K562 (cell line): ENCODE data around the gene LRMDA. TPM values are rescaled to one million over a fixed set of nuclear protein-coding genes. Genes with fewer than 3 reads are reported as not detected.

Experiments
- ATAC-seq: fragments of 200-7000 bp; cut with Tn5 transposase; 3 replicates; pipeline ENCODE4 v1.9.1; 2020; ENCODE audit warnings: moderate library complexity
- BruUV-seq: library from RNA; stranded (reverse); fragments of 400-500 nt; replicated peaks from 2 replicates; lab custom pipeline; 2021; lab: Mats Ljungman, UMichigan
- CTCF ChIA-PET: fragments of 300-600 bp; formaldehyde crosslinking; extraction: SDS; loops from one replicate; lab custom pipeline; 2021; ENCODE audit warnings: low intra/inter-chr PET ratio; lab: Yijun Ruan, JAX
- POLR2A ChIA-PET: fragments of 300-600, 350-650 bp; sonication (Branson Sonifier 250); formaldehyde crosslinking; extraction: SDS; loops from one replicate; lab custom pipeline; 2021; ENCODE audit warnings: antibody characterized with exemption, inconsistent platforms; lab: Yijun Ruan, JAX
- DNase-seq, 4 experiments: peaks; one replicate each; pipeline versions ENCODE4 v3.0.0 to v3.0.0-alpha.2; 2011 to 2018; ENCODE audit warnings: low spot score in 3 of 4, mixed read lengths in 3 of 4; ENCODE audit errors: extremely low read depth in 1 of 4
- FAIRE-seq: peaks from 2 replicates; lab custom pipeline; 2011; peaks lifted over from hg19 to GRCh38; lab: Jason Lieb, UNC
- H2AFZ ChIP-seq: 2 replicates; pipeline ENCODE4 v1.6.0; 2011; ENCODE audit warnings: low read depth, low read length, control low read depth, inconsistent platforms
- H3K27ac ChIP-seq: fragments of 200-600 bp; 3 replicates; pipeline ENCODE4 v1.8.0; 2011; ENCODE audit warnings: low read depth, mild to moderate bottlenecking, control low read depth, inconsistent platforms, low read length, moderate library complexity, mixed read lengths; ENCODE audit errors: extremely low read depth
- H3K27me3 ChIP-seq, 2 experiments: fragments of 300-600 bp in 1 of 2; 2 replicates in 1 of 2; 3 replicates in 1 of 2; pipeline versions ENCODE4 v1.6.0 to v1.8.0; 2011; ENCODE audit warnings: inconsistent platforms in 2 of 2, low read length in 2 of 2, mild to moderate bottlenecking in 1 of 2, mixed read lengths in 1 of 2, moderate library complexity in 1 of 2; ENCODE audit not compliant: control insufficient read depth in 2 of 2, insufficient read depth in 2 of 2
- H3K36me3 ChIP-seq: fragments of 300-600 bp; 3 replicates; pipeline ENCODE4 v1.8.0; 2011; ENCODE audit warnings: mild to moderate bottlenecking, low read length, inconsistent platforms; ENCODE audit not compliant: control insufficient read depth, insufficient read depth
- H3K4me1 ChIP-seq, 2 experiments: fragments of 200-600 bp in 1 of 2; replicated peaks in 1 of 2; 2 replicates in 1 of 2; 3 replicates in 1 of 2; pipeline versions ENCODE4 v1.5.1 to v1.8.0; 2011; ENCODE audit warnings: inconsistent platforms in 2 of 2, low read length in 2 of 2, mild to moderate bottlenecking in 1 of 2, mixed read lengths in 1 of 2, moderate library complexity in 1 of 2; ENCODE audit not compliant: control insufficient read depth in 2 of 2, insufficient read depth in 2 of 2
- H3K4me2 ChIP-seq: 2 replicates; pipeline ENCODE4 v1.6.1; 2011; ENCODE audit warnings: low read length, control low read depth, inconsistent platforms, mixed read lengths; ENCODE audit not compliant: insufficient read depth
- H3K4me3 ChIP-seq: fragments of 200-600 bp; sonication (generic), shearing (Covaris generic); 2 replicates; pipeline ENCODE4 v1.5.1; 2016; ENCODE audit warnings: control low read depth, inconsistent platforms
- H3K79me2 ChIP-seq: fragments of 200-600 bp; 3 replicates; pipeline ENCODE4 v1.8.0; 2011; ENCODE audit warnings: low read length, inconsistent platforms; ENCODE audit not compliant: control insufficient read depth, insufficient read depth
- H3K9ac ChIP-seq, 2 experiments: 2 replicates each; pipeline versions ENCODE4 v1.6.0 to v1.6.1; 2011; ENCODE audit warnings: low read depth in 2 of 2, low read length in 2 of 2, control low read depth in 1 of 2, inconsistent platforms in 1 of 2, mild to moderate bottlenecking in 1 of 2, mixed read lengths in 1 of 2; ENCODE audit not compliant: insufficient read depth in 1 of 2
- H3K9me1 ChIP-seq: one replicate; pipeline ENCODE4 v1.6.0; 2011; ENCODE audit warnings: inconsistent platforms, mild to moderate bottlenecking, low read length, moderate library complexity; ENCODE audit not compliant: control insufficient read depth, insufficient read depth
- H3K9me3 ChIP-seq: replicated peaks from 2 replicates; pipeline ENCODE4 v1.5.1; 2011; ENCODE audit warnings: low read depth, low read length, inconsistent platforms; ENCODE audit not compliant: control insufficient read depth, insufficient read depth
- H4K20me1 ChIP-seq: replicated peaks from 2 replicates; pipeline ENCODE4 v1.6.1; 2011; ENCODE audit warnings: low read length, inconsistent platforms, mixed read lengths; ENCODE audit not compliant: control insufficient read depth, insufficient read depth
- CTBP1 ChIP-seq: fragments of 450-650 bp; IDR thresholded peaks from 2 replicates; pipeline ENCODE4 v1.6.1; 2016; ENCODE audit warnings: borderline replicate concordance
- FOSL1 ChIP-seq: fragments of 200-800 bp; sonication (Bioruptor generic); conservative IDR thresholded peaks from 2 replicates; pipeline ENCODE4 v1.6.1; 2016; ENCODE audit warnings: missing genetic modification characterization, missing compliant biosample characterization
- IRF2 ChIP-seq: sonication (generic); formaldehyde crosslinking; IDR thresholded peaks from 2 replicates; pipeline ENCODE4 v1.8.1; 2022; ENCODE audit warnings: mild to moderate bottlenecking, missing genetic modification reagents
- JUND ChIP-seq, 2 experiments: IDR thresholded peaks; 2 replicates in 1 of 2; 3 replicates in 1 of 2; pipeline ENCODE4 v1.6.1; 2011; ENCODE audit warnings: borderline replicate concordance in 2 of 2, low read depth in 2 of 2, low read length in 2 of 2, improper control_type of control experiment in 1 of 2, missing biosample characterization in 1 of 2, missing genetic modification characterization in 1 of 2, missing genetic modification reagents in 1 of 2
- MEIS2 ChIP-seq: fragments of 450-650 bp; IDR thresholded peaks from 2 replicates; pipeline ENCODE4 v1.6.1; 2014; ENCODE audit warnings: mild to moderate bottlenecking; ENCODE audit not compliant: partially characterized antibody
- MTF1 ChIP-seq: fragments of 250-450 bp; sonication (Bioruptor Pico); IDR thresholded peaks from 2 replicates; pipeline ENCODE4 v1.9.0; 2021; ENCODE audit warnings: moderate library complexity, mild to moderate bottlenecking, inconsistent platforms, borderline replicate concordance
- NFE2 ChIP-seq: IDR thresholded peaks from 2 replicates; pipeline ENCODE4 v1.6.1; 2014; ENCODE audit warnings: antibody characterized with exemption, low read depth
- NR2C2 ChIP-seq, 2 experiments: fragments of 200-800 bp in 1 of 2; sonication (Bioruptor generic) in 1 of 2; sonication (generic) in 1 of 2; formaldehyde crosslinking in 1 of 2; IDR thresholded peaks; 2 replicates each; pipeline versions ENCODE4 v1.6.1 to v1.8.0; 2016 to 2022; ENCODE audit warnings: mild to moderate bottlenecking in 1 of 2, missing compliant biosample characterization in 1 of 2, missing genetic modification characterization in 1 of 2, missing genetic modification reagents in 1 of 2
- RBM34 ChIP-seq: fragments of 200-400 bp; formaldehyde crosslinking; IDR thresholded peaks from 2 replicates; pipeline ENCODE4 v1.6.1; 2018; ENCODE audit warnings: low read length, borderline replicate concordance; ENCODE audit not compliant: insufficient read depth
- SMARCE1 ChIP-seq: fragments of 450-650 bp; IDR thresholded peaks from 2 replicates; pipeline ENCODE4 v1.7.1; 2016; ENCODE audit warnings: mild to moderate bottlenecking
- TEAD4 ChIP-seq, 2 experiments: sonication (generic) in 1 of 2; formaldehyde crosslinking in 1 of 2; IDR thresholded peaks; 2 replicates each; pipeline versions ENCODE4 v1.6.1 to v1.8.0; 2012 to 2022; ENCODE audit warnings: borderline replicate concordance in 1 of 2, inconsistent platforms in 1 of 2, low read length in 1 of 2, mild to moderate bottlenecking in 1 of 2, missing genetic modification reagents in 1 of 2
- ZNF785 ChIP-seq: fragments of 250-450 bp; sonication (Bioruptor Pico); IDR thresholded peaks from 2 replicates; pipeline ENCODE4 v1.4.0; 2020; ENCODE audit warnings: mild to moderate bottlenecking
- WGBS: fragments of 100-300 bp; shearing (Covaris generic); methylation state at CpG from one replicate; pipeline ENCODE4 v1.1.6; 2016; ENCODE audit warnings: low coverage, mixed read lengths; ENCODE audit not compliant: insufficient coverage; ENCODE audit errors: missing lambda C conversion rate; 5-methylcytosine and 5-hydroxymethylcytosine counted together
- in situ Hi-C: fragments of 300-500 bp; cut with MboI; formaldehyde crosslinking; loops from 4 replicates; pipeline ENCODE4 v1.15.0; 2018; ENCODE audit warnings: inconsistent platforms, mixed read lengths
- intact Hi-C: fragments of 100-400 bp; cut with micrococcal nuclease; formaldehyde crosslinking; loops from 2 replicates; pipeline ENCODE4 v1.14.2; 2022
- polyA plus RNA-seq, 8 experiments: library from polyadenylated mRNA; depleted of rRNA in 4 of 8; stranded (reverse) in 5 of 8; unstranded in 3 of 8; fragments of >200 nt; fragmentation: Nextera tagmentation in 2 of 8; fragmentation: Illumina TruSeq in 1 of 8; extraction: Ambion mirVana in 2 of 8; extraction: Trizol in 1 of 8; gene quantifications; 2 replicates each; pipeline versions ENCODE4 v1.2.1 to v1.2.3, GENCODE V29; 2011 to 2014; ENCODE audit warnings: inconsistent platforms in 1 of 8, missing spikeins in 1 of 8
- total RNA-seq, 7 experiments: library from RNA; depleted of rRNA in 6 of 7; stranded (reverse); fragments of >200 nt in 6 of 7; fragmentation: Illumina TruSeq in 2 of 7; extraction: Trizol in 2 of 7; gene quantifications; 2 replicates each; pipeline versions ENCODE4 v1.2.1 to v1.2.3, GENCODE V29; 2011 to 2021; ENCODE audit warnings: low replicate concordance in 1 of 7

Gene LRMDA
- total and polyA plus RNA-seq, 9 of the 15 experiments (the other 6 are each of a cell fraction or from before 2014, with no cell fraction given) = 0.25 TPM; not detected in 8

DNA sequence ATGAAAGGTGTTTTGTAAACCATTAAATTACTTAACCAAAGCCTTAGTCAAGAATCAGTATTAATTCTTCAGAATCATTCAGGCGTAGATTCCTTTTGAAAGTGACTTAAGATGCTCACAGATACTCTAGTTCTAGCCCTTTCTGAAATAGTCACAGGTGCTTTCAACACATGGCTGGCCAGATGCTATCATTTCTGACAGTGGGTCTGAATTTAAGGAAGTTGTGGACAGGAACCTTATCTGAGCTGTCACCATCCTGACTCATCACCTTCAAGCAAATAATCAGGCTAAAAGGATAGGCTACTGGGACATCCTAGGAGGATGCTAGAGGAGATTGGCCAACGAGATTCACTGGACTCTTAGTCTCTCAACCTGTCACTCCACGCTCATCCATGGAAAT, 501.5 kb downstream of the LRMDA start:
- TF ChIP-seq NR2C2 (CRISPR knock-in tag; IDR thresholded peaks at IDR 0.05) (no peak), NR2C2 (tag; IDR thresholded peaks at IDR 0.05) (no peak), CTBP1 (peak; percentile 91), ZNF785 (CRISPR knock-in tag) (no peak), IRF2 (no peak), RBM34 (no peak), SMARCE1 (no peak), TEAD4 (IDR thresholded peaks at IDR 0.05; ENCODE audit: low read length) (peak; percentile 22; the same call in 1 of the 2 replicates), TEAD4 (CRISPR knock-in tag; IDR thresholded peaks at IDR 0.05; ENCODE audit: borderline replicate concordance) (no peak), JUND (IDR thresholded peaks at IDR 0.05; ENCODE audit: borderline replicate concordance, low read depth, low read length) (no peak), JUND (tag; IDR thresholded peaks at IDR 0.05; ENCODE audit: borderline replicate concordance, low read depth, low read length) (peak; percentile 34; the same call in 1 of the 3 replicates), MEIS2 (peak; percentile 52), FOSL1 (tag) (peak; percentile 52), NFE2 (0 out of 2 replicates have a peak, but pooled peaks have one; percentile 11), MTF1 (CRISPR knock-in tag) (no peak)
- H3K9me1 ChIP-seq = no peaks in the 10 kb centered on the region
- H3K79me2 ChIP-seq = no peaks in the 10 kb centered on the region
- no peak overlapping the region for H3K27ac ChIP-seq
- H3K27me3 ChIP-seq = no peaks in the 10 kb centered on the region
- ATAC-seq (no peak), FAIRE-seq (no peak), DNase-seq (no peak)
- in situ Hi-C loops = no loop called here
- intact Hi-C loops = no loop called here
- ChIA-PET POLR2A (no interaction called here), CTCF (interaction anchor here (0.5 kb wide), 1 partner anchor 497 kb away, joined by 4 read pairs; no protein-coding TSS in a partner anchor)
- BruUV-seq = no TSS peak
- no peak overlapping the region for H3K4me2 ChIP-seq
- 1% methylated on average over 3 of the region's 3 CpGs for WGBS
- H3K9ac ChIP-seq = no peak overlapping the region
- no peaks in the 10 kb centered on the region for H4K20me1 ChIP-seq
- no peak overlapping the region for H3K4me3 ChIP-seq
- H3K36me3 ChIP-seq = no peaks in the 10 kb centered on the region
- H3K4me1 ChIP-seq = no peaks in the 10 kb centered on the region
- no peaks in the 10 kb centered on the region for H3K9me3 ChIP-seq
- H2AFZ ChIP-seq = no peak overlapping the region
